ENCODE results near the gene TMEM272.

The TMEM272 gene

DNA sequence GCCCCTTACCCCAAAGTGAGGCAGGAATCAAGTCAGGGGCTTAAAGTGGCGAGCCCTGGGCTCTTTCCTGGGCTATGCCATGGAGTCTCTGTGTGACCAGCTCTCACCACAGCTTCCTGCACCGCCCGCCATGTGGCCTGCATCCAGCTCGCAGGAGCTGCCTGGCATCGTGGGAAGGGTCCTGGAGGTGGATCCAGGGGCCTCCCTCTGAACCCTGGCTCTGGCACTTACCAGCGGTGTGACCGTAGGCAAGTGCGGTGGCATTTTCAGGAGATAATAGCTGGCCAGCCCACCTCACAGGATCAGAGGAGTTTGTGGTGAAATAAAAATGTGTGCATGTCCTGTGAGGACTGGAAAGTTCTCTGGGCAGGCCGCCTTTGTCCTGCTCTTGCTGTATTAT is 67.1 kb downstream of the TMEM272 start (continued):
- TF ChIP-seq, protein P1, sequence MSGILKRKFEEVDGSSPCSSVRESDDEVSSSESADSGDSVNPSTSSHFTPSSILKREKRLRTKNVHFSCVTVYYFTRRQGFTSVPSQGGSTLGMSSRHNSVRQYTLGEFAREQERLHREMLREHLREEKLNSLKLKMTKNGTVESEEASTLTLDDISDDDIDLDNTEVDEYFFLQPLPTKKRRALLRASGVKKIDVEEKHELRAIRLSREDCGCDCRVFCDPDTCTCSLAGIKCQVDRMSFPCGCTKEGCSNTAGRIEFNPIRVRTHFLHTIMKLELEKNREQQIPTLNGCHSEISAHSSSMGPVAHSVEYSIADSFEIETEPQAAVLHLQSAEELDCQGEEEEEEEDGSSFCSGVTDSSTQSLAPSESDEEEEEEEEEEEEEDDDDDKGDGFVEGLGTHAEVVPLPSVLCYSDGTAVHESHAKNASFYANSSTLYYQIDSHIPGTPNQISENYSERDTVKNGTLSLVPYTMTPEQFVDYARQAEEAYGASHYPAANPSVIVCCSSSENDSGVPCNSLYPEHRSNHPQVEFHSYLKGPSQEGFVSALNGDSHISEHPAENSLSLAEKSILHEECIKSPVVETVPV (CRISPR knock-in tag; IDR thresholded peaks at IDR 0.05): no peak

DNA sequence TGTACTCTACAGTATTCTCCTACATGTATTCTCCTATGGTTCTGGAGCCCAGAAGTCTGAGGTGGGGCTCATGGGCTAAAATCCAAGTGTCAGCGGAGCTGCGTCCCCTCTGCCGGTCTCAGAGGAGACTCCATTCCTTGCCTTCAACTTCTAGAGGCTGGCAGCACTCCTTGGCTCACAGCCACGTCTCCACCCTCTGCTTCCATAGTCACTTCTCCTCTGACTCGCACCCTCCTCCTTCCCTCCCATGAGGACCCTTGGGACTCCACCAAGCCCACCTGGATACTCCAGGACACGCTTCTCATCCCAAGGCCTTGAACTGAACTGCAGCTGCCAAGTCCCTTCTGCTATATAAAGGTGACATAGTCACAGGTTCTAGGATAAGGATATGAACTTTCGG is 68.8 kb downstream of the TMEM272 start:
- no peak for ATAC-seq

DNA sequence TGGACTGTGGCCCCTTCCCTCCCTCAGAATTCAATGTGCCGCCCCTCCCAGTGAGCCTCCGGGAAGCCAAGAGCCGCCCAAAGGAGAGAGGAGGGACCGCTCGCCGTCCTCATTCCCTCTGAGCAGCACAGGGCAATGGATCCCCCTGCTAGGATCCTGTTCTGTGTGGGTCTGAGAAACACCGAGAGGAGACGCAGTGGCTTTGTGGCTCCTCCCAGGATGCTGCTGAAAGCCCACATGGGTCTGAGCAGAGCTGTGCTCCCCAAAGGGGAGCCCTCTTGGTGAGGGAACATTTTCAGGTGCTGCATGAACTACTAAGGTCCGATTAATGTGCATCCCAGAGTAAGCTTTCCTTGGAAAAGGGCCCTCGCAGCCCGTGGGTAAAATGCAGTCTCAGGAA is 71.5 kb downstream of the TMEM272 start:
- TF ChIP-seq, protein P2, sequence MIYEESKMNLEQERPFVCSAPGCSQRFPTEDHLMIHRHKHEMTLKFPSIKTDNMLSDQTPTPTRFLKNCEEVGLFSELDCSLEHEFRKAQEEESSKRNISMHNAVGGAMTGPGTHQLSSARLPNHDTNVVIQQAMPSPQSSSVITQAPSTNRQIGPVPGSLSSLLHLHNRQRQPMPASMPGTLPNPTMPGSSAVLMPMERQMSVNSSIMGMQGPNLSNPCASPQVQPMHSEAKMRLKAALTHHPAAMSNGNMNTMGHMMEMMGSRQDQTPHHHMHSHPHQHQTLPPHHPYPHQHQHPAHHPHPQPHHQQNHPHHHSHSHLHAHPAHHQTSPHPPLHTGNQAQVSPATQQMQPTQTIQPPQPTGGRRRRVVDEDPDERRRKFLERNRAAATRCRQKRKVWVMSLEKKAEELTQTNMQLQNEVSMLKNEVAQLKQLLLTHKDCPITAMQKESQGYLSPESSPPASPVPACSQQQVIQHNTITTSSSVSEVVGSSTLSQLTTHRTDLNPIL (CRISPR knock-in tag; IDR thresholded peaks at IDR 0.05; ENCODE audit: low read depth): no peak
- TF ChIP-seq ZNF70 (CRISPR knock-in tag; IDR thresholded peaks at IDR 0.05): no peak
- TF ChIP-seq OSR1 (CRISPR knock-in tag; IDR thresholded peaks at IDR 0.05): no peak
- TF ChIP-seq, protein P1 (CRISPR knock-in tag; IDR thresholded peaks at IDR 0.05): no peak
- TF ChIP-seq RARB (CRISPR knock-in tag; IDR thresholded peaks at IDR 0.05): no peak
- no peak for TF ChIP-seq ZFP30 (CRISPR knock-in tag; IDR thresholded peaks at IDR 0.05)
- no peak for TF ChIP-seq ARNTL (CRISPR knock-in tag; IDR thresholded peaks at IDR 0.05; ENCODE audit: borderline replicate concordance, low read depth)
- no peak for TF ChIP-seq ZNF565 (CRISPR knock-in tag; conservative IDR thresholded peaks at IDR 0.05; ENCODE audit: low read depth)
- TF ChIP-seq, protein P3, sequence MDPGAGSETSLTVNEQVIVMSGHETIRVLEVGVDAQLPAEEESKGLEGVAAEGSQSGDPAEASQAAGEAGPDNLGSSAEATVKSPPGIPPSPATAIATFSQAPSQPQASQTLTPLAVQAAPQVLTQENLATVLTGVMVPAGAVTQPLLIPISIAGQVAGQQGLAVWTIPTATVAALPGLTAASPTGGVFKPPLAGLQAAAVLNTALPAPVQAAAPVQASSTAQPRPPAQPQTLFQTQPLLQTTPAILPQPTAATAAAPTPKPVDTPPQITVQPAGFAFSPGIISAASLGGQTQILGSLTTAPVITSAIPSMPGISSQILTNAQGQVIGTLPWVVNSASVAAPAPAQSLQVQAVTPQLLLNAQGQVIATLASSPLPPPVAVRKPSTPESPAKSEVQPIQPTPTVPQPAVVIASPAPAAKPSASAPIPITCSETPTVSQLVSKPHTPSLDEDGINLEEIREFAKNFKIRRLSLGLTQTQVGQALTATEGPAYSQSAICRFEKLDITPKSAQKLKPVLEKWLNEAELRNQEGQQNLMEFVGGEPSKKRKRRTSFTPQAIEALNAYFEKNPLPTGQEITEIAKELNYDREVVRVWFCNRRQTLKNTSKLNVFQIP (CRISPR knock-in tag; IDR thresholded peaks at IDR 0.05; ENCODE audit: borderline replicate concordance, low read depth): no peak
- TF ChIP-seq GLIS3 (CRISPR knock-in tag; IDR thresholded peaks at IDR 0.05): no peak
- no peak for TF ChIP-seq ZNF8 (CRISPR knock-in tag; IDR thresholded peaks at IDR 0.05)
- TF ChIP-seq ZC3H10 (CRISPR knock-in tag; IDR thresholded peaks at IDR 0.05): no peak
- ATAC-seq: no peak

More for the DNA sequence above, 68.8 kb downstream of the TMEM272 start:
- TF ChIP-seq, protein P3 (CRISPR knock-in tag; IDR thresholded peaks at IDR 0.05; ENCODE audit: borderline replicate concordance, low read depth): no peak
- TF ChIP-seq ZFP3 (CRISPR knock-in tag; IDR thresholded peaks at IDR 0.05): no peak
- TF ChIP-seq, protein P1 (CRISPR knock-in tag; IDR thresholded peaks at IDR 0.05): no peak
- TF ChIP-seq RARB (CRISPR knock-in tag; IDR thresholded peaks at IDR 0.05): no peak
- TF ChIP-seq ISL1 (CRISPR knock-in tag; IDR thresholded peaks at IDR 0.05): no peak
- TF ChIP-seq ZNF565 (CRISPR knock-in tag; conservative IDR thresholded peaks at IDR 0.05; ENCODE audit: low read depth): no peak
- no peak for TF ChIP-seq SNAI2 (CRISPR knock-in tag; IDR thresholded peaks at IDR 0.05)
- TF ChIP-seq ARNTL (CRISPR knock-in tag; IDR thresholded peaks at IDR 0.05; ENCODE audit: borderline replicate concordance, low read depth): no peak
- TF ChIP-seq ESRRG (CRISPR knock-in tag; IDR thresholded peaks at IDR 0.05): no peak
- TF ChIP-seq OSR1 (CRISPR knock-in tag; IDR thresholded peaks at IDR 0.05): no peak
- TF ChIP-seq, protein P2 (CRISPR knock-in tag; IDR thresholded peaks at IDR 0.05; ENCODE audit: low read depth): no peak
- TF ChIP-seq CSDC2 (CRISPR knock-in tag; IDR thresholded peaks at IDR 0.05): no peak
